GM21390 (cell line): ENCODE results near the gene SPTBN1.
"Not testable (repeated sequence)": the region's sequence is repeated elsewhere in the genome, so short reads cannot be mapped to it uniquely, and the experiment has no call there.

Source experiments
- ATAC-seq: cut with Tn5 transposase; IDR thresholded peaks from one replicate; pipeline ENCODE4 v1.9.1; 2021; ENCODE audit not compliant: unreplicated experiment

SPTBN1 gene

DNA sequence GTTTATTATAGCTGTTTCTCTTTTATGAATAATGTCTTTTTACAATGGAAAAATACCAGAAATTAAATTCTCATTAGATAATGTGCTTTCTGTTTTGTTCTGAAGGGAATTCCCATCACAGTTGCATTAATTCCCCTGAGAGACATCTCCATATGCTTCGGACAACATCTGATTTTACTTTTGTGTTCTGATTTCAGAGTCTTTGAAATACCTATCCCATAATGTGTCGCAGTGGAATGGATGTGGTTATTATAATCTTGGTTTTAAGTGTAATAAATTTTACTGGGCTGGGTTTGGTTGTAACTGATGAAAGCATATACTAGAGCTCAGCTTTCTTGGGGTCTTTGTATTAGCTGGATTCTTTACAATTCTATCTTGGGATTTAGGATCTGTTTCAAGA, 12.5 kb downstream of the SPTBN1 start:
- ATAC-seq, result no peak

DNA sequence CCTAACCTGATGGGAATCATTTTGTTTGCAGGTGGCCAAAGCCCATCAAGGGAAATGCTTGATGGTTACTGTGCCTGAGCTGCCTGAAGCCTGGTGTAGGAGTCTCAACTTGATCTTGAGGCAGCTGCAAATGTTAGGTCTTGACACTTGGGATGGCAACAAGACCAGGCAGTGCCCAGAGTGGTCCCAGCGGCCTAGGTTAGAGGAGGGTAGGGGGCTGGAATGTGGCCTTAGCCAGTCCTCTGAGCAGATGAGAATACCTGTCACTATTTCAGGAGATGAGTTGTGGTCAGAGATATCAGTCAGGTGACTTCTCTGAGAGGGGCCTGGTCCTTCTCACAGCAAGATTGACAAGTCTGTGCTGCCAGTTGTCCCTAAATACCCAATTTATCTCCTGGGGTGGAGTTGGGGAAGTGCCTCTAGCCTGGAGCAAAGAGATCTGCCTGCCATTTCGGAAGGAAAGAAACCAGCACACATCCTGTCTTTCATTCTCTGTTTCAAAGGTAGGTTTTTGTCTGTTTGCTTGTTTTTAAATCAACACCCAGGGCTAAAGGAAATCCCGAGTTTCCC, 13.4 kb downstream of the SPTBN1 start:
- ATAC-seq, result no peak

GRCh38 chr2:54470266-54470938, 14.3 kb downstream of the SPTBN1 start:
- no peak for ATAC-seq

DNA sequence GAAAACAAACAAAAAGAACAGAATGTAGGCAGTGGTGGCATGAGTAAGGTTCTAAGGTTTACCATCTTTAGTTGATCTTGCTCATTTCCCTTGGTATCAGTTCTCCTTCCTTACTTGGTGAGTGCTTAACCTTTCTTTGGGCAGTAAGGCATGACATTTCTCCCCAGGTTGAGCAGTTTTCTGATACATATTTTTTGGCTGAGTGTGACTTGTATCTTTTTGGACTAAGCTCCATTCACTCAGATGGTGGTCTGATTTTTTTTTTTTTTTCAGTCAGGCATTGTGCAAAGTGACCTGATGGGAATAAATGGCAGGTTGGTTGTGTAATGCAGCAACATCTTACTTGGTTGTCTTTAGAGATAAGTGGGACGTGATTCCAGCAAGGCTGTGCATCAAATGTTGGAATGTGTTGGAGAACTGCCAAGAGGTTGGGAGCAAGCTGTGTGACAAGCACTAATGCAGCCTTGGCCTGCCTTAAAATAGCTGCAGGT, 15.1 kb downstream of the SPTBN1 start:
- ATAC-seq, result peak; percentile 73

GRCh38 chr2:54473851-54474250, 17.7 kb downstream of the SPTBN1 start:
- no peak for ATAC-seq

DNA sequence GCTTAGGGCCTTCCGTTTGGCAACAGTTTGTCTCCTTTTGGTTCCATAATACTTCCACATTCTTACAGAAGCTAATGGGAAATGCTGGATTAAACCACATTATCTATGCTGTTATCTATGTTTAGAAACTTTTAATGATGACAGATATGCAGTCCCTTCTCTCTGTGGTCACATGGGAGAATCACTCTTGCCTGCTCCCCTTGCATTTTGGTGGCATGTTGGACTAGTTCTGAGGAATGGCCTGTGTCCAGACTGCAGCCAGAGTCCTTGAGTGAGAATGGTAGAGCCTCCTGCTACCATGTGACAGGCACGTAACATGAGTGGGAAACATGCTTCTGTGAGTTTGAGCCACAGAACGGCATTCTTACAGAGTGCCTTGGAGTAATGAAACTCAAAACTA, 19.2 kb downstream of the SPTBN1 start:
- no peak for ATAC-seq

DNA sequence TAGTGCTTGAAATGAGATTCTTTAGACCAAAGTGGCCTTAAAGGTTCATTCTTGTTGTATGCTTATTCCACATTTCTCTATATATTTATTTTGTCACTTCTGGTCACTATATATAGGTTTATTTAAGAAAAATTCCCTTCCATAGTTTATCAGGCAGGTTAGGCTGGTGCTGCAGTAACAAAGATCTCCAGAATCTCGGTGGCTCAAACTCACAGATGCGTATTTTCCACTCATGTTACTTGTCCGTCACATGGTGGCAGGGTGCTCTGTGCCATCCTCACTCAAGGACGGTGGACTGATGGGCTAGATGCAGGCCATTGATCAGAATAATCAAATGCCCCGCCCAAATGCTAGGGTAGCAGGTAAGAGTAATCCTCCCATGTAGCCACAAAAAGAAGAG, 19.8 kb downstream of the SPTBN1 start:
- ATAC-seq, result no peak

- no peak for ATAC-seq
These were observed 20.7 kb downstream of the SPTBN1 start for GRCh38 chr2:54476852-54477251.

DNA sequence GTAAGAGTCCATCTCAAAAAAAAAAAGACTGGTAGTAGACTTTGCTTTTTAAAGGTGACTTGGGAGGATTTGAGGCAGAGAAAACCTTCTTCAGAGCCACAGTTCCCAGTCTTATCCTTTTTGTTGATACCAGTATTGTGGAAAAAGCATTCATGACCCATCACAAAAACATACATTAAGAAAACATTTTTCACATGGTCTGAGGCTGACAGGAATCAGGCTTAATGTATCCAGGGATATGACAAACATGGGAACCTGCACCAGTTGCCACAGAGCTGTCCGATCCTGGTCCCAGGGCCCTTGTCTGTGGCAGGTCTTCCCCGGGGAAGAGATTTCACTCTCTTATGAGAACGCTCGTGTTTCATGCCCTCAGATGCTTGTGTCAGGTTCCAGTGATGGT, 21.8 kb downstream of the SPTBN1 start:
- no peak for ATAC-seq

DNA sequence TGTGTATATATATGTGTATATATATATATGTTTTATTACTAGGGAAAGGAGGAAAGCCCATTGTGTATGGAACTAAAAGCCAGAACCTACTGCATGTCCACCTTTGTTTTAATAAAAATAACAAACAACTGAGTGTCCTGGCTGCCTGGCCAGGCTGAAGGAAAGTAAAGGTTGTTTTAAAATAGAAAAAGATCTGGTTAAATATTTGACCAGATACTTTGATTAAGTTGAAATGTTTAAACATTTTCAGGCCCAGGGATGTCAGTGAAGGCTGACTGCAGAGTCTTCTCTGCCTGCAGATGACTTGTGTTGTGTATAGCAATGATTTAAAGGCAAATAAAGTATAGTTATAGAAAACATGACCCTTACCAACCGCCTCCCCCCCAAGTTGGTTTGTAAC, 22.8 kb downstream of the SPTBN1 start:
- ATAC-seq, result no peak

DNA sequence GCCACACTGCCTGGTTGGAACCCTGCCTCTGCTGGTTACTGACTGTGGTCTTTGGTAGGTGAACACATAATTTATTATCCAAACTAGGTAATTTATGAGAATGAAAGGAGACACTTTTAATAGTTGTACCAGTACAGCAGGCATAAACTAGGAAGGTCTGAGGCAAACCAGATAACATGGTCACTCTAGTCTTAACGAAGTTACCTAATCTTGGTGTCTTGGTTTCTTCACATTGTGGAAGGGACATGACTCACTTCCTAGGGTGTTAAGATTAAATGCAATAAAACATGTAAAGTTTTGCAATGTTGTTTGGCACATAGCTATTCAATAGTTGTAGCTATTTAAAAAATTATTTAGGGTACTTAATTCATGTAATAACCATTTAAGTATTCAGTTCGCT, 23.3 kb downstream of the SPTBN1 start:
- ATAC-seq, result no peak

DNA sequence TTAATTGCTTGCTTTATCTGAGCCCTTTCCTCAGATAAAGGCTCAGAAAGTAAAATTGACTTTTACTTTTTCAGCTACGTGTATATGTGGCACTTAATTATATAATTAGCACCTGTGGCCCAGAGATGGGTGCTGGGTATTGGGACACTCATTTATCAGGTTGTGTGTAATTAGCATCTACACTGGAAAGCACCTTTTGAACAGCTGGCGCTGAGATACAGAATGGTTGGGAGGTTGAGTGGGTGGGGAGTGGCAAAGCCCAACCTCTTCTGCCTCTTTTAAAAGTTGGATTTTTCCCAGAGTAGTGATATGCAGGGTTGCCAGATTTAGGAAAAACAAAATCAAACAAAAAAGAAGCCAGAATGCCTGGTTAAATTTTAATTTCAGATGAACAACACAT, 23.9 kb downstream of the SPTBN1 start:
- no peak for ATAC-seq

GRCh38 chr2:54481686-54482085, 25.6 kb downstream of the SPTBN1 start:
- no peak for ATAC-seq

GRCh38 chr2:54482715-54483114, 26.6 kb downstream of the SPTBN1 start:
- no peak for ATAC-seq

DNA sequence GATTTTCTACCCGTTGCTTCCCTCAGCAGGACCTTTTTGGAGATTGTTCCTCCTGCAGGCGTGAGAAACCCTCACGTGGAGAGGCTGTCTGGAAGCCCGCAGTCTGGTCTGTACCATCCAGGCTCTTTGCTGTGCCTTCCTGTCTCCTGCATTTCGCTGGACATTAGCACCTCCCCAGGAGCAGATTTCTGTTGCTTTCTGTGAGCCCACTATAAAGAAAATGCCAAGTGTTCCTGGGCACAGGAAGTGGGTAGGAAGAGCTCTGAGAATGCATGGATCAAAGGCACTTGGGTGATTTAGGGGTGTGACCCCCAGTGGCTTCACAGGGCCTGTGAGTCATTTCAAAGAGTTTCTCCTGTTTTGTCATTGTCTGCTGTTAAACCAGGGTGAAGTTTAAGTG, 27.3 kb downstream of the SPTBN1 start:
- ATAC-seq, result no peak

GRCh38 chr2:54485756-54486155, 29.6 kb downstream of the SPTBN1 start:
- ATAC-seq, result not testable (repeated sequence)

GRCh38 chr2:54486766-54487165, 30.6 kb downstream of the SPTBN1 start:
- no peak for ATAC-seq

GRCh38 chr2:54490863-54491262, 34.7 kb downstream of the SPTBN1 start:
- no peak for ATAC-seq

DNA sequence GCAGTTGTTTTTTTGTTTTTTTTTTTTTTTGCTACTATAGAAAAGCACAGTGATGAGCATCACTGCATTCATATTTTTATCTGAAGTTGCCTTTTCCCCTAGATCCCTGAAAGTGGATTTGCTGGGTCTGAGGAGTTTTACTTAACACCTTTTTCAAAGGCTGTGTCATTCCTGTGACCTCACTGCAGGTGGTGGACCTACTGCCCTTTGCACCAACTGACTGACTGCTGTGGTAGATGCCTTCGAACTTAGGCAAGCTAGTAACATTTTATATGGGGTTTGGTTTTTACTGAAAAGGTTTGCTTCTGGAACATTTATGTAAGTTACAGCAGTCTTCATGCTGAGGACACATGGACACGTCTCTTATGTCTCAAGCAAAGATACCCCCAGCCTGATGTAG, 36.2 kb downstream of the SPTBN1 start:
- ATAC-seq, result no peak

- ATAC-seq, result no peak
These were observed 38.0 kb downstream of the SPTBN1 start for GRCh38 chr2:54494087-54494486.

- no peak for ATAC-seq
These were observed 40.8 kb downstream of the SPTBN1 start for GRCh38 chr2:54496920-54497319.

GRCh38 chr2:54497763-54498680, 41.9 kb downstream of the SPTBN1 start:
- ATAC-seq, result no peak
